BE2C (cell line): ENCODE measurements around the gene SUSD3.

ENCODE experiments used
- DNase-seq: peaks from one replicate; pipeline ENCODE4 v3.0.0-alpha.2; 2020
- H3K27me3 ChIP-seq: fragments of 250-450 bp; sonication (Bioruptor Pico); 2 replicates; pipeline ENCODE4 v1.5.1; 2020; ENCODE audit warnings: mild to moderate bottlenecking
- H3K36me3 ChIP-seq: fragments of 250-450 bp; sonication (Bioruptor Pico); 2 replicates; pipeline ENCODE4 v1.5.1; 2020; ENCODE audit warnings: mild to moderate bottlenecking
- H3K4me1 ChIP-seq: fragments of 250-450 bp; sonication (Bioruptor Pico); 2 replicates; pipeline ENCODE4 v1.5.1; 2020
- H3K4me3 ChIP-seq: 2 replicates; pipeline ENCODE4 v1.5.1; 2011; ENCODE audit warnings: low read depth, low read length
- H3K9me3 ChIP-seq: fragments of 250-450 bp; sonication (Bioruptor Pico); 2 replicates; pipeline ENCODE4 v1.5.1; 2020
- CTCF ChIP-seq: IDR thresholded peaks from 2 replicates; pipeline ENCODE4 v1.5.1; 2012; ENCODE audit warnings: mild to moderate bottlenecking, low read depth, low read length

SUSD3 gene

DNA sequence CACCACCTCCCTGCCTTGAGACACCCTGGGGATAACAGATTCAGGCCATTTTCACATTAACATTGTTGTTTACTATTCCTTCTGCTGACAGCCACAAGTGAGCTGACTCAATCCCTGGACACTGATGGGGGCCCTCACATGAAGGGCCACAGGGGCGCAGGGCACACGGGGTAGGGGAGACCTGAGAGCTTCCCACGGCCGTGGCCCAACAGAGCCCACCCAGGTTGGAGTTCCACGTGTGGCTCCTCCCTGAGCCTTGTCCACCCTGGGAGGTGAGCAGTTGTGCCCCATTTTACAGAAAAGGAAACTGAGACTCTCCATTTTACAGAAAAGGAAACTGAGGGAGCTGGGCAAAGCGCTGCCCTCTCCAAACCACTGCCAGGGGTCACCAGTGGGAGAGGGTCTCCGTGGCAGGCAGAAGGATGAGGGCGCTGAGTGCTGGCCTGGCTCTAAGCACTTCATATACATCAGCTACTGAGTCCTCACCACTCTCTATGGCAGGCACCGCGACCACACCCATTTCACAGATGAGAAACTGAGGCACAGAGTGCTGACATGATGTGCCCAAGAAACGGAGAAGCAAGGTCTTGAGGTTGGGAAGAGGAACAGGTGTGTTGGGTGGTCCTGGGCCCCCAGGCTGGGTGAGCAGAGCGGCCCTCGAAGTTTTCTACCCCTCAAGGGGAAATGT is 73.2 kb downstream of the SUSD3 start:
- no peak for TF ChIP-seq CTCF
- no peak for DNase-seq
- H3K4me1 ChIP-seq, result peaks cover 15% of the 10 kb centered on the region; the same call in 1 of the 2 replicates
- H3K27me3 ChIP-seq, result no peaks in the 10 kb centered on the region
- H3K4me3 ChIP-seq, result no peak overlapping the region
- H3K9me3 ChIP-seq, result no peaks in the 10 kb centered on the region
- H3K36me3 ChIP-seq, result no peaks in the 10 kb centered on the region

DNA sequence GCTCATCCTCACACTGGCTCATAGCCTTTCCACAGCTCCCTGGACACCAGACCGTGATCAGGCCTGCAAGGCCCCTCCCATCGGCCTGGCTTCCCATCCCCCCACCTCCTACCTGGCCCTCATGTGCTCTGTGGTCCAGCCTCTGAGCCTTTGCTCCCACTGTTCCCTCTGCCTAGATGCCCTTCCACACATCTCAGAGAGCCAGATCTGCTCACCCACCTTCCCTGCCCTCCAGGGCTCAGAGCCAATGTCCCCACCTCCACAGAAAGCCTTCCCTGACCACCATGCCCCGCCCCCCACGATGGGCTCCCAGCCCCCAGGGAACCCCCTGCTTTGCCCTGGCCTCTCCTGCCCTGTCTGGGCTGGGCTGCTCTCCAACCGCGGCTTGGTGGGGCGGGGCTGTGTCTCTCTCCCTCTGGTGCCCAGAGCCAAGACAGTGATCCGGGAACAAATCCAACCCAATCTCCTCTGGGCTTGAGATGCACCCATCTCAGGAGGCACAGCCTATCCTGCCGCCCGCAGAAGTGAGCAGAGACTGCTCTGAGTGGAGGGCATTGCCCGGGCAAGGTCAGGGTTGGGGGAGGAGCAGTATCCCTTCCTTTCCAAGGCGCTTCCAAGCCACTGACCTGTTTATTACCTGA is 73.9 kb downstream of the SUSD3 start:
- Histone ChIP-seq H3K27me3 (no peaks in the 10 kb centered on the region), H3K4me3 (peak overlapping the region; percentile 84), H3K9me3 (no peaks in the 10 kb centered on the region), H3K36me3 (no peaks in the 10 kb centered on the region), H3K4me1 (peaks cover 9% of the 10 kb centered on the region; the same call in 1 of the 2 replicates)
- TF ChIP-seq CTCF, result no peak
- DNase-seq, result peak; percentile 42

- TF ChIP-seq CTCF, result no peak
- no peak for DNase-seq
- no peaks in the 10 kb centered on the region for H3K36me3 ChIP-seq
- H3K4me3 ChIP-seq, result peak overlapping the region; percentile 84
- no peaks in the 10 kb centered on the region for H3K27me3 ChIP-seq
- no peaks in the 10 kb centered on the region for H3K9me3 ChIP-seq
- peaks cover 6% of the 10 kb centered on the region; the same call in 1 of the 2 replicates for H3K4me1 ChIP-seq
These were observed 74.6 kb downstream of the SUSD3 start for GRCh38 chr9:93132946-93133680.

GRCh38 chr9:93133681-93134014 is 75.1 kb downstream of the SUSD3 start:
- Histone ChIP-seq H3K9me3 (no peaks in the 10 kb centered on the region), H3K4me1 (peaks cover 6% of the 10 kb centered on the region; the same call in 1 of the 2 replicates), H3K4me3 (peak overlapping the region; percentile 84), H3K36me3 (no peaks in the 10 kb centered on the region), H3K27me3 (no peaks in the 10 kb centered on the region)
- TF ChIP-seq CTCF, result no peak
- DNase-seq, result peak; percentile 65

DNA sequence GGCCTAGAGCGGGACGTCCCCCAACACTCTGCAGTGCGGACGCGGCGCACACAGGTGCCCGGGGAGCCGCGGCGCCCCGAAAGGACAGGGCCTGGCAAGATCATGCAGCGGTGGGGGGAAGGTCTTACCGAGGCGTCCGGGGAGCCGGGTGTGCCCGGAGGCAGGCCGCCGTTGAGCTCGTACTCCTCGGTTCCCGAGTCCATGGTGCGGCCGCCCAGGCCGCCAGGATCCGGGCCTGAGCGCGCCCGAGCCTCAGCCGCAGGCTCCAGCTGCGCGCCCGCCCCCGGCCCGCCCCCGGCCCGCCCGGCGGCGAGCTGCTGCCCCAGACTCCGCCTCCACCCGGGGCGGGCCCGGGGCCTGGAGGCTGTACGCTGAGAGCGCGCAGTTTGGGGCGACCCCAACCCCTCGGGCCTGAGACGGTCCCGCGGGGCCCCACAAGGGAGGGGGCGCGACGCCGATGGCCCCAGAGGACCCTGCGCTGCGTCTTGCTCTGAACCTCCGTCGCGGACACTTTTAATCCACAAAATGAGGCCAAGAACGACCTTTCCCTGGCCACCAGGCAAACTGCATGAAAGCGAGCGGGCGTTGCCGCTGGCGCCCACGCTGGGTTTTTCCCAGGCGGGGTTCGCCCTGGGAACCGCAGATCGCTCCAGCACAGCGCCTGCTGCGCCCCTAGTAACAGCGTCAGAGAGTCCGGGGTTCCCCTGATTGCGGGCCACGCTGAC is 75.7 kb downstream of the SUSD3 start, which contains the start of gene NINJ1:
Gene NINJ1 (minus strand): TSS at position 237 of the 725 bp plus-strand sequence. CDS start 34 bp downstream, at position 203.
- Histone ChIP-seq H3K27me3 (no peaks in the 10 kb centered on the region), H3K4me3 (peak within 1 kb of the TSS; percentile 84), H3K9me3 (no peaks in the 10 kb centered on the region), H3K4me1 (peaks cover 6% of the 10 kb centered on the region; the same call in 1 of the 2 replicates), H3K36me3 (no peaks in the 10 kb centered on the region)
- no peak for TF ChIP-seq CTCF
- peak; percentile 76 for DNase-seq
